ENCODE measurements around the gene KLF13. TPM values are rescaled to one million over a fixed set of nuclear protein-coding genes. Genes with fewer than 3 reads are reported as not detected.
"Not testable (repeated sequence)": the region's sequence is repeated elsewhere in the genome, so short reads cannot be mapped to it uniquely, and the experiment has no call there.

The KLF13 gene
- total RNA-seq, 2 experiments from 2014 or later = 214 to 215 TPM

DNA sequence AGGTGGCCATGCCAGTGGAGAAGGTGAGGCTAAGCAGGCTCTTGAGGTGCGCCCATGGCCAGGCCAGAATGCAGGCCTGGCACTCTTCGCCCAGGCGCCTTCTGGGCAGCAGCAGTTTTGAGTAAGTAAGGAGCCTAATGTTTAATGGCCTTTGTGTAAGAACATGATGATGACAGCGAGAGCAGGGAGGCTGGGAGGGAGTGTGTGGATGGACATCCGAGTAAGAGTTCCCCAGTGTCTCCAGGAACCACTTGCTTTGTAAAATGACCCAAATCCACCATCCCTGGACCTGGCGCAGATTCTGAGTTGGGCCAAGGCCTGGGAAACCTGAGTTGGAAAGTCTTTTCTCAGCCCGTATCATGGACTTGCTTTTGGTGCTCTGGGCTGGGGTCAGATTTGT lies 24.1 kb downstream of the KLF13 start:
- CTCF ChIA-PET = interaction anchor here (1.1 to 15.0 kb wide), 2 partner anchors 13 to 84 kb away, joined by 4 to 211 read pairs; no protein-coding TSS in a partner anchor
- POLR2A ChIA-PET = interaction anchor here (1.0 to 1.1 kb wide), 4 partner anchors 11 to 138 kb away, joined by 3 to 5 read pairs (median 4); partner anchors contain the start of gene KLF13
- Mint-ChIP-seq H3K27ac (peak overlapping the region; percentile 97), H3K36me3 (ENCODE audit: low read depth) (peaks cover 88% of the 10 kb centered on the region), H3K27me3 (ENCODE audit: low read depth) (no peaks in the 10 kb centered on the region), H3K4me1 (ENCODE audit: low read depth) (peaks cover 98% of the 10 kb centered on the region), H3K4me3 (peak overlapping the region; percentile 59), H3K9me3 (ENCODE audit: insufficient read depth) (no peaks in the 10 kb centered on the region)
- DNase-seq (no peak), ATAC-seq (no peak)

- peaks cover 98% of the 10 kb centered on the region for H3K4me1 Mint-ChIP-seq (ENCODE audit: low read depth)
- H3K27me3 Mint-ChIP-seq (ENCODE audit: low read depth) = no peaks in the 10 kb centered on the region
- no peaks in the 10 kb centered on the region for H3K9me3 Mint-ChIP-seq (ENCODE audit: insufficient read depth)
- H3K27ac Mint-ChIP-seq = peak overlapping the region; percentile 97
- ATAC-seq (no peak), DNase-seq (no peak)
- peak overlapping the region; percentile 70 for H3K4me3 Mint-ChIP-seq
- CTCF ChIA-PET = interaction anchor here (1.1 to 15.0 kb wide), 4 partner anchors 11 to 138 kb away, joined by 3 to 211 read pairs (median 8); no protein-coding TSS in a partner anchor
- H3K36me3 Mint-ChIP-seq (ENCODE audit: low read depth) = peaks cover 87% of the 10 kb centered on the region
- POLR2A ChIA-PET = interaction anchor here (0.6 to 3.2 kb wide), 5 partner anchors 10 to 153 kb away, joined by 3 to 20 read pairs (median 3); no protein-coding TSS in a partner anchor
Observed at GRCh38 chr15:31352339-31352751, 25.7 kb downstream of the KLF13 start.

- CTCF ChIA-PET = interaction anchor here (0.9 to 15.0 kb wide), 7 partner anchors 9 to 153 kb away, joined by 3 to 211 read pairs (median 4); no protein-coding TSS in a partner anchor
- DNase-seq (peak; percentile 62), ATAC-seq (peak; percentile 41)
- Mint-ChIP-seq H3K36me3 (ENCODE audit: low read depth) (peaks cover 85% of the 10 kb centered on the region), H3K27me3 (ENCODE audit: low read depth) (no peaks in the 10 kb centered on the region), H3K27ac (peak overlapping the region; percentile 97), H3K4me1 (ENCODE audit: low read depth) (peaks cover 98% of the 10 kb centered on the region), H3K9me3 (ENCODE audit: insufficient read depth) (no peaks in the 10 kb centered on the region), H3K4me3 (peak overlapping the region; percentile 70)
- POLR2A ChIA-PET = interaction anchor here (0.6 to 3.2 kb wide), 6 partner anchors 9 to 154 kb away, joined by 3 to 20 read pairs (median 4); partner anchors contain the start of gene KLF13
Observed at GRCh38 chr15:31352911-31353811, 26.5 kb downstream of the KLF13 start.

- Mint-ChIP-seq H3K9me3 (ENCODE audit: insufficient read depth) (no peaks in the 10 kb centered on the region), H3K27ac (peak overlapping the region; percentile 97), H3K27me3 (ENCODE audit: low read depth) (no peaks in the 10 kb centered on the region), H3K4me1 (ENCODE audit: low read depth) (peaks cover 98% of the 10 kb centered on the region), H3K36me3 (ENCODE audit: low read depth) (peaks cover 85% of the 10 kb centered on the region), H3K4me3 (peak overlapping the region; percentile 70)
- no peak for ATAC-seq
- CTCF ChIA-PET = interaction anchor here (0.9 to 15.0 kb wide), 7 partner anchors 10 to 153 kb away, joined by 3 to 211 read pairs (median 4); no protein-coding TSS in a partner anchor
- POLR2A ChIA-PET = interaction anchor here (1.0 to 3.2 kb wide), 4 partner anchors 8 to 88 kb away, joined by 3 to 20 read pairs (median 10); partner anchors contain the start of gene KLF13
- DNase-seq = no peak
Observed at GRCh38 chr15:31353931-31354330, 27.3 kb downstream of the KLF13 start.

DNA sequence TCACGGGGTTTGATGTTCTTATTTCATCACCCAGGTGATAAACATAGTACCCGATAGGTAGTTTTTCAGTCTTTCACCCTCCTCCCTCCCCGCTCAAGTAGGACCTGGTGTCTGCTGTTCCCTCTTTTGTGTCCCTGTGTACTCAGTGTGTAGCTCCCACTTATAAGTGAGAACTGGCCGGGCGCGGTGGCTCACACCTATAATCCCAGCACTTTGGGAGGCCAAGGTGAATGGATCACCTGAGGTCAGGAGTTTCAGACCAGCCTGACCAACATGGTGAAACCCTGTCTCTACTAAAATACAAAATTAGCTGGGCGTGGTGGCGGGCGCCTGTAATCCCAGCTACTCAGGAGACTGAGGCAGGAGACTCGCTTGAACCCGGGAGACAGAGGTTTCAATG lies 29.5 kb downstream of the KLF13 start:
- ChIA-PET POLR2A (interaction anchor here (0.9 to 8.9 kb wide), 7 partner anchors 9 to 118 kb away, joined by 3 to 90 read pairs (median 7); partner anchors contain the start of gene KLF13), CTCF (interaction anchor here (1.0 to 15.9 kb wide), 6 partner anchors 10 to 156 kb away, joined by 3 to 271 read pairs (median 18); no protein-coding TSS in a partner anchor)
- Mint-ChIP-seq H3K36me3 (ENCODE audit: low read depth) (peaks cover 79% of the 10 kb centered on the region), H3K4me1 (ENCODE audit: low read depth) (peaks cover 98% of the 10 kb centered on the region), H3K4me3 (peak overlapping the region; percentile 72), H3K27ac (peak overlapping the region; percentile 94)
- H3K27me3 Mint-ChIP-seq (ENCODE audit: low read depth); H3K9me3 Mint-ChIP-seq (ENCODE audit: insufficient read depth); DNase-seq; ATAC-seq: not testable (repeated sequence)

DNA sequence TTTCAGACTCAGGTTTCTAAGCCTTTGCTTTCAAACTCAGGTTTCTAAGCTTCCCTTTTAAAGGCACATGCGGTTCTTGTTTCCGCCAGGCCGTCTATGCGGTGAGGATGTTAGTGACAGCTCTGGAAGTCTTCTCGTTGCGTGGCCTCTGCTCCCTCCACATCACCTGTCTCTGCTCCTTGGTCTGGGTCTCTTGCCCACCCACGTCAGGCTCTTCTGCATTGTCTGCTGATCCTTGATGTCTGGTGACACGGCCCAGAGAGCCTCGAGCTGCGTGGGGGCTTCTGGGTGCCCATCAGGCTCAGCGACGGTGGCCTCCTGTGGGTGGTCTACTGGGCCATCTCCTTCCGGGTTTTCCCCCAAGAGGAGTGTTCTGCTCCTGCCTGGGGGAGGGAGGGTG lies 30.5 kb downstream of the KLF13 start:
- H3K27me3 Mint-ChIP-seq (ENCODE audit: low read depth) = no peaks in the 10 kb centered on the region
- ATAC-seq (peak; percentile 3), DNase-seq (peak; percentile 67)
- peak overlapping the region; percentile 72 for H3K4me3 Mint-ChIP-seq
- H3K36me3 Mint-ChIP-seq (ENCODE audit: low read depth) = peaks cover 70% of the 10 kb centered on the region
- ChIA-PET POLR2A (interaction anchor here (0.6 to 8.9 kb wide), 10 partner anchors 9 to 117 kb away, joined by 3 to 90 read pairs (median 5); partner anchors contain the start of gene KLF13), CTCF (interaction anchor here (1.0 to 15.9 kb wide), 10 partner anchors 9 to 157 kb away, joined by 3 to 271 read pairs (median 6); no protein-coding TSS in a partner anchor)
- H3K9me3 Mint-ChIP-seq (ENCODE audit: insufficient read depth) = no peaks in the 10 kb centered on the region
- peaks cover 98% of the 10 kb centered on the region for H3K4me1 Mint-ChIP-seq (ENCODE audit: low read depth)
- peak overlapping the region; percentile 94 for H3K27ac Mint-ChIP-seq

GRCh38 chr15:31358163-31358562 lies 31.5 kb downstream of the KLF13 start:
- POLR2A ChIA-PET = interaction anchor here (1.9 to 8.9 kb wide), 2 partner anchors 11 to 16 kb away, joined by 7 to 90 read pairs; no protein-coding TSS in a partner anchor
- DNase-seq (no peak), ATAC-seq (no peak)
- peak overlapping the region; percentile 94 for H3K27ac Mint-ChIP-seq
- H3K9me3 Mint-ChIP-seq (ENCODE audit: insufficient read depth) = no peaks in the 10 kb centered on the region
- CTCF ChIA-PET = interaction anchor here (1.0 to 15.9 kb wide), 8 partner anchors 8 to 158 kb away, joined by 3 to 271 read pairs (median 8); no protein-coding TSS in a partner anchor
- peaks cover 98% of the 10 kb centered on the region for H3K4me1 Mint-ChIP-seq (ENCODE audit: low read depth)
- H3K27me3 Mint-ChIP-seq (ENCODE audit: low read depth) = no peaks in the 10 kb centered on the region
- peak overlapping the region; percentile 72 for H3K4me3 Mint-ChIP-seq
- H3K36me3 Mint-ChIP-seq (ENCODE audit: low read depth) = peaks cover 64% of the 10 kb centered on the region

GRCh38 chr15:31358957-31359701 lies 32.5 kb downstream of the KLF13 start:
- no peaks in the 10 kb centered on the region for H3K9me3 Mint-ChIP-seq (ENCODE audit: insufficient read depth)
- H3K4me3 Mint-ChIP-seq = peak overlapping the region; percentile 54
- ChIA-PET POLR2A (interaction anchor here (1.1 to 8.9 kb wide), 5 partner anchors 12 to 76 kb away, joined by 4 to 90 read pairs (median 25); partner anchors contain the start of gene KLF13), CTCF (interaction anchor here (0.7 to 15.9 kb wide), 10 partner anchors 10 to 159 kb away, joined by 3 to 271 read pairs (median 4); no protein-coding TSS in a partner anchor)
- H3K27ac Mint-ChIP-seq = peak overlapping the region; percentile 94
- ATAC-seq (no peak), DNase-seq (no peak)
- H3K4me1 Mint-ChIP-seq (ENCODE audit: low read depth) = peaks cover 98% of the 10 kb centered on the region
- H3K27me3 Mint-ChIP-seq (ENCODE audit: low read depth) = no peaks in the 10 kb centered on the region
- H3K36me3 Mint-ChIP-seq (ENCODE audit: low read depth) = peaks cover 66% of the 10 kb centered on the region

GRCh38 chr15:31359702-31360111 lies 33.1 kb downstream of the KLF13 start:
- Mint-ChIP-seq H3K9me3 (ENCODE audit: insufficient read depth) (no peaks in the 10 kb centered on the region), H3K4me1 (ENCODE audit: low read depth) (peaks cover 99% of the 10 kb centered on the region), H3K27me3 (ENCODE audit: low read depth) (no peaks in the 10 kb centered on the region), H3K27ac (peak overlapping the region; percentile 94), H3K36me3 (ENCODE audit: low read depth) (peaks cover 68% of the 10 kb centered on the region), H3K4me3 (peak overlapping the region; percentile 54)
- DNase-seq (peak; percentile 38), ATAC-seq (no peak)
- POLR2A ChIA-PET = interaction anchor here (1.1 to 8.9 kb wide), 6 partner anchors 12 to 75 kb away, joined by 4 to 90 read pairs (median 15); partner anchors contain the start of gene KLF13
- CTCF ChIA-PET = interaction anchor here (0.7 to 15.9 kb wide), 8 partner anchors 10 to 145 kb away, joined by 3 to 271 read pairs (median 6); no protein-coding TSS in a partner anchor

DNA sequence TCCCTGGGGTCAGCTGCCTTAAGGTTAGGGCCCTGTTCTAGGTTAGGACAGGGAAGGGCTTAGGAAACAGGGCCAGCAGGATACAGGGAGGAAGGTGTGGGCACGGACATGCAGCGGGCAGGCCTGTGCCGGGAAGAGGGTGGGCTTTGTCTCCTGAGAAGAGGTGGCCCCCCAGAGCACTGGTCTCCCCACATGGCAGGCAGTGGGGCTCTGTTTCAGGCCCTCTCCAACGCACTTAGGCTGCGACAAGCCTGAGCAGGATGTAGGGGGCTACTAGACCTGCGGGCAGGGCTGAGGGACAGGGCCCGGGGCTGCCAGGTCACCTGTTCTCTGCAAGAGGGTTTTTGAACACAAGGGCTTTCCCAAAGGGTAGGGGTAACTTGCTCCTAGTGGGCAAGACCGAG lies 33.5 kb downstream of the KLF13 start:
- peak overlapping the region; percentile 54 for H3K4me3 Mint-ChIP-seq
- H3K27ac Mint-ChIP-seq = peak overlapping the region; percentile 94
- peaks cover 63% of the 10 kb centered on the region for H3K36me3 Mint-ChIP-seq (ENCODE audit: low read depth)
- ATAC-seq = no peak
- H3K9me3 Mint-ChIP-seq (ENCODE audit: insufficient read depth) = no peaks in the 10 kb centered on the region
- H3K27me3 Mint-ChIP-seq (ENCODE audit: low read depth) = no peaks in the 10 kb centered on the region
- peak; percentile 40 for DNase-seq
- ChIA-PET POLR2A (interaction anchor here (1.1 to 8.9 kb wide), 7 partner anchors 13 to 75 kb away, joined by 4 to 90 read pairs (median 19); partner anchors contain the start of gene KLF13), CTCF (interaction anchor here (1.0 to 15.9 kb wide), 8 partner anchors 9 to 129 kb away, joined by 3 to 271 read pairs (median 8); partner anchors contain the start of gene KLF13)
- peaks cover 99% of the 10 kb centered on the region for H3K4me1 Mint-ChIP-seq (ENCODE audit: low read depth)
